Activated T-helper 1 cell treated with anti-CD3 and anti-CD28 coated beads, Interleukin-2, amount 50 U/mL, for 16 hours (primary cell): ENCODE measurements around the gene CDH13.

Source experiments
- DNase-seq, 2 donors: peaks; one replicate each; pipeline ENCODE4 v3.0.0-alpha.2; 2020; ENCODE audit warnings: low read depth in 1 of 2, low spot score in 1 of 2

CDH13 gene

DNA sequence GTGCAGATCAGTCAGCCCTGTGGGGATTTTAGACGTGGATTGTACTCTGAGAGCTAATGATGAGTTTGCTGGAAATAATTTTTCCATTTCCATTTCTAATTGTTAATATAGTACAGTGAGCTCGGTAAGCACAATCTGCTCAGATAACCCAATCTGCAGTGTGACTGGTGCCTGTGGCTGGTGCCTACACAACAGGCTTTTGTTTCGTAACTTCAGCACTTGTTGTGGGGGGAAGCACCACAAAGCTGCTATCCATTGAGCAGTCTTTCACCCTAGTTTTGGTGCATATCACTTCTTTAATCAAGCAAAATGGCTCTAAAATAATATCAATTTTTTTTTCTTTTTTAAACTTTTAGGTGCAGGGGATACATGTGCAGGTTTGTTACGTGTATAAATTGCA lies 646.1 kb downstream of the CDH13 start:
- DNase-seq, result no peak

DNA sequence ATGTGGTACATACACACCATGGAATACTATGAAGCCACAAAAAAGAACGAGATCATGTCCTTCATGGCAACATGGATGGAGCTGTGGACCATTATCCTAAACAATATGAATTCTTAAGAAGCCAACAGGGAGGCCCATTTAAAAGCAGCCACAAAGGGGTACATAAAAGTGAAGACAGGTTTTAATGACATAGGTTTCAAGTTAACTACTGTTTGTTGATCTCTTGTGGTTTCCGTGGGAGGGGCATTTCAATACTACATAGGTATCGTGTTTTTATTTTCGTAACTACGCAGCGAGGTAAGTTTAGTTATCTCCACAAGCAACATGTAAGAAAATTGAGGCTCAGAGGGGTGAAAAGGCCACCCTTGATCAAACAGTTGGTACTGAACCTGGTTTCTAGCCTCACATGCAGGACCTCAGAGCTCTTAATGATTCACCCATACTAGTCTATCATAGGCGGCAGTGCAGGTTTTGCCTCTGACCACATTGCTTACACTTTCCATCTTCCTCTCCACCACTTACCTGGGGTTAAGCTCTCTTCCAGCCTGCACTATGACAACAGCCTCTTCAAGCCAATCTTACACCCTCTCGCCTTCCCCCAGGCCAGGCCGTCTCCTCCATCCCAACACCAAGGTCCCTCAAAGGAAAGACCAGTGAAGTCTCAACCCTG lies 646.9 kb downstream of the CDH13 start:
- no peak for DNase-seq

DNA sequence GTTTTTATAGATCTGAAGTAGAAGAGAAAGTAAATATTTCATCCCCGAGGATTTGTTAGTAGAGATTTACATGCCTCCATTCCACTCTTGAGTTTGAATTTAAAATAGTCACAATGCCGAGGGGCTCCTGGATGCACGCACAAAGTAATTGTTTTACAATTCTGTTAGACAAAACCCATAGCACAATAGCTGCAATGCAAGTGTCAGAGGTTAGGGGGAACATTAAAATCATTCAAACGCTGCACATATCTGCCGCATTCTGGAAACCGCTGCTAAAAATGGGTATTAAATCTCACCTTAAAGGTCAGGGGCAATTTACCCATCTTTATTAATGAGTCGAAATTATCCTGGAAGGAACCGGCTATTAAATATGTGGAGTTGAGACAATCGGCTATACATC lies 652.5 kb downstream of the CDH13 start:
- DNase-seq, result no peak

DNA sequence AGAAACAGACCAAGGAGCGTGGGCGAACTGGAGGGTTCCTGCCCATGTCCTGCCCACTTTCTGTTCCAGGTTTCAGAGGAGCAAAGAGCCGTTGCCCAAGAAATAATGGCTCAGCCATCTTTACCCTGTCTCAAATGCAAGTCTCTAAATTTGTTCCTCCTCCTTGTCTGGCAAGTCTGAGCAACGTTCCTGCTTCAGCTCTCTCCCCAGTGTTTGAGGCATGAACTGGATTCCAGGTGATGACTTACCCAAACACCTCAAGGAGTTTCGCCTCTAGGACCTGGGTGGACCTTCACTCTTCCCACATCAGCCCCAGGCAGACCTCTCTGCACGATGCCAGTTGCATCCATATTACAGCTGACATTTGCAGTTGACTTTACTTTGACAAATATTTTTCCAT lies 659.2 kb downstream of the CDH13 start:
- DNase-seq, result no peak

DNA sequence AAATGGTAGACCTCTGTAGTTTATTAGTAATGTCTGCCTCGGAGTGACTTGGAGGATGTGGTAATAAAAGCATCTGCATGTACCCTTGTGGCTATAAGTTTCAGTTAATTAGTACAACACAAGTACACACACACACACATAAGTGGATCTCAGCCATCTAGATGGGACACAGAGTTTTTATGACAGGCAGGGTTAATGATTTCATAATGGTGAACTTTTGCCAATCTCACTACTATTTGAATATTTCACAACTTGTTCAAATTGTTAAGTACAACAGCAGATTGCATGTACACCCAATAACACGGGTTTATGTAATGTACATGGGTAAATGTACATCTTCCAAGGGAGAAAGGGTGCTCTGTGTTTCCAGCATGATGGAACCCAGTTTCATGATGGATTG lies 669.7 kb downstream of the CDH13 start:
- no peak for DNase-seq

DNA sequence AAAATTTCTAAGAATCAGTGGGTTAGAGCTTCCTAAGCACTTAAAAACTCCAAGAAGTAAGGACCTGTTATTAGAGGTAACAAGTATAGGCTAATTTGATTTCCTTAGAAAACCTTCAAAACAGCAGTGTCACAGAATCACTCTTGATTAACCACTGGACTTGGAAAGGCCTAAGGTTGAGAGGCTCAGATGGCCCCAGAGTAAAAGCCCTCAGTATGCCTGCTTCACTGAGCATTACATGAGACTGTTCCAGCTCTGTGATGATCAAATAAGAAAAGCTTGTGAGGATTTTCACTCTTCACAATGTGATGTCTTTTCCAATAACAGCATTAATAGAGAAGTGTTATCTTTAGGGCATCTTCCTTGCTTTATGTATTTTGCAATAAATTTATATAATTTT lies 671.8 kb downstream of the CDH13 start:
- no peak for DNase-seq

DNA sequence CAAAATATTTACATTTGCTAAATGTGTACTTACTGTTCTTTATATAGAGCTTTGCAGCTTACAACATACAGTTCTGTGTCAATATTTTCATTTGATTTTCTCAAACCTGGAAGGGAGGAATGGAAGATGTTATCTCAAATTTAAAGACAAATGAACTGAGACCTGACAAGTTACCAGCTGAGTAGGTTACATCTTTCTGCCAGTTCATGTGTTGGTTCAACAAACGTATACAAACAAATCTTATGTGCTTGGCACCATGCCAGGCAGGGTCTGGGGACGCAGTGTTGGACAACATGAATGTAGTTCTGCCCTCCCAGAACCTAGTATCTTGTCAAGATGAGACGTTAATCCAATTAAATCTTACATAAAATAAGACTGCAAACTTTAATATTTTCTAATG lies 673.6 kb downstream of the CDH13 start:
- DNase-seq, result no peak

DNA sequence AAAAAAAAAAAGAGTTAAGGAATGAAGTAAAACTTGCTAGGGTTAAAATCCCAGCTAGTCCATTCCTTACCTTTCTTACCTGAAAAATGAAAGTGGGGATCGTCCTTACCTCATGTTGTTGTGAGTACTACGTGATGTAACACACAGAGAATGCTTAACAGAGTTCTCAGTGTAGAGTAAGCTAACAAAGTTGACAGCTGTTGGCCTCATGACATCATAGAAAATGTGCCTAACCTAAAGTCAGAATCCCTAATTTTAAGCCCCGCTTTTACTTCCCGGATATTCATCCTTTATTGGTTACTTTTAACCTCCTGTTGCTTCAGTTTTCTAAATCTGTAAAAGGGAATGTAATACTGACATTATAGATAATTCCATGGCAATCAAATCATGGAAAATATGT lies 675.2 kb downstream of the CDH13 start:
- no peak for DNase-seq

DNA sequence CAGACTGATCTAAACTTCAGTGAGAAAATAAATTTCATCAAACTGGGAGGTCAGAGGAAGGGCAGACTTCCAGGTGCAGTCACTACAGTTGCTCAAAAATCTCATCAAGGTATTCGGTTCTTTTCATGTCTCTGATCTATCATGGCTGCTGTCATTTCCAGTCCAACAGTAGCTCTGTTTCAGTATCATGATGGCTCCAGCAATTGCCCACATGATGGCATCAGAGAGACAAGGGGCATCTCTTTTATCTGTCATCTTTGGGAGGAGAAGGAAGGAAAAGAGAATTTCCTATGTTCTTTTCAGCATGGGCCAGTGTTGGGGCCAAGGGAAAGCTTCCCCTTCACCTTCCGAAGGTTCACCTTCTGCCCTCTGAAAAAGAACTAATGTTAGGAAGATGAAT lies 676.1 kb downstream of the CDH13 start:
- DNase-seq, result no peak

DNA sequence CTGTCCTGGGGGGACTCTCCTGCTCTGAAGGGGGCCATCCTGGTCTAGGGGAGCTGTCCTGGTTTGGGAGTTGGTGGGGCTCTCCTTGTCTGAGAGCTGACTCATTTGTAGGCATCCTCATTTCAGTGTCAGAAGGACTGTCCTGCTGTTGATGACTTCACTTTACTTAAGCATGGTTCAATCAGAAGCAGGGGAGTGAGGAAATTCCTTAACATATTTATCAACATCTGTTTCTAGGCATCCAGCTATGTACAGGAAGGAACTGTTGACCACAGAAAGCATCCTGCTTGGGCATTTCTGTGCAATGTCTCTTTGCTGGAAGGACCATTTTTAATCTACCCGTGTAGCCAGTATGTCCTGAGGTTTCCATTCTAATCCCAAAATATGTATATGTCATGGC lies 678.3 kb downstream of the CDH13 start:
- no peak for DNase-seq

DNA sequence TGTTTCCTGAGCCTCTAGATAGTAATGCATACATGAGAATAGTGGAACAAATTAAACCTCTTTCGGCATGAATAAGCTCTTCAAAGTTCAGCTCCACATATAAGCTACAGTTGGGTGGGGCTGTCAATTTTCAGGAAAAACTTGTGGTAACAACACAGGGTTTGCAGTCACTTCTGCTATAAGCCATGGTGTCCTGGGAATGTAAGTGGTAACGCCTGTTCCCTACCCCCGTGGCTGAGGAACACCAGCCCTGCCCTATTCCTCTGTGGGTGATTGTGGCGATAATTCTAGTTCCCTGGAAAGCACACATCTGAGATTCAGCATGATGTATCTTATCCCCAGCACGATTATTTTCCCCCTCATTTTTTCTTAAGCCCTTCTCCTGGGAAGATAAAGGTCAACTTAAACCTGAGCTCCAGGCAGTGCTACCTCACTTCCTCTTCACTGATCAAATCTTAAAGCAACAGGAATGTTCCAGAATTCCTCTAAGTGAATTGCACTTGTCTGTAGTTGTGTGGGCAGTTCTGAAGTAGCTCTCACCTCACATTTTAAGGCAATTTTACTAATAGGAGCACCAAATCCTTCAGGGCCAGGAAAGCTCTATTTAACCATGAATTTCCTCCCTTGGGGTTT lies 680.3 kb downstream of the CDH13 start:
- DNase-seq, result no peak

DNA sequence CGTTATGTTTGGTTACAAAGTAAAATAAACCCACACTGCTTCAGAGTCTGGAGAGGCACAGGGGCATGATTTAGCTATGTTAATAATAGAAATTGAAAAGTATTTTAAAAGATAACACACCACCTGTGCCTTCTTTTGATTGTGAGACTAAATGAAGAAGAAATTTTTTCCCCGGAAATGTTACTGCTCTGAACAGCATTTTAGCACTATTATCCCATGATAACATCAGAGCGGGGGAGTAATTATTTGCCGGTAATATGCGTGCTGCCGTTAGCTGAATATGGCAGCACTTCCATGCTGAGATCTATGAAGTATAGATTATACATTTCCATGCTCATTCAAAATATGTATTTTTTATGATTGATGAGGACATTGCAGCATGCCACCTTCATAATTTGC lies 680.8 kb downstream of the CDH13 start:
- DNase-seq, result no peak

DNA sequence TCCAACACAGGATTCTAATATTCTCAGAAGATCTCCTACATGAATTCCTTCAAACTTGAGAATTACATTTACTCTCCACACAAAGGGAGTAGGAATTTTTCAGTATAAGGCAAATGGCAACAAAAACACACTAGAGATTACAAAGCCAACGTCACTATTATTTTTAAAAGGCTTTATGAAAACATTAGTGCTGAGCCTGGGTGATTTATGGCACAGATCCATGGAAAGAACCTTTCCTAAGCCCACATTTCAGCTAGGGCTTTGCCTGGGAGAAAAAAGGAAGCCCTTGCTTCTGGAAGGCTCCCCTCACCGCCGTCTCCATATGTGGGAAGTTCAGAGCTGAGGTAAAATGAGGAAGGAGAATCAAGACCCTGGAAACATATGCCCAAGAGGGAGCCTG lies 681.6 kb downstream of the CDH13 start:
- DNase-seq, result no peak

DNA sequence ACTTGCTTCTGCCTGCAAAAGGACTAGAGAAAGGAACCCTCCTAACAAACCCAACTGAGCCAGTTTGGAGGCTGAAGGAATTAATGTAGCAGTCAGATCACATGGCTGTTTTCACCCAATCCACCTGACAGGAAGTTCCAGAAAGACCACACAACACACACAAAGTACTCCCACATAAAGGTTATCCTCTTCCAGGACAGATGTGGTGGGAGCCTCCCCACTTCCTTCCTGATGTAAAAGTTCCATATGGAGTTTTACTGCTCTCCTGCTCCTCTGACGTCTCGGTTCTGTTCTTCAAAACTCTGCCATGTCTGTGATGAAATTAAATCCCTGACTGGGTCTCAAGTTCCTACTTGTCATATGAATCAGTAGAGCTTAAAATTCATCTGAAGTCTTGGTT lies 684.0 kb downstream of the CDH13 start:
- no peak for DNase-seq

DNA sequence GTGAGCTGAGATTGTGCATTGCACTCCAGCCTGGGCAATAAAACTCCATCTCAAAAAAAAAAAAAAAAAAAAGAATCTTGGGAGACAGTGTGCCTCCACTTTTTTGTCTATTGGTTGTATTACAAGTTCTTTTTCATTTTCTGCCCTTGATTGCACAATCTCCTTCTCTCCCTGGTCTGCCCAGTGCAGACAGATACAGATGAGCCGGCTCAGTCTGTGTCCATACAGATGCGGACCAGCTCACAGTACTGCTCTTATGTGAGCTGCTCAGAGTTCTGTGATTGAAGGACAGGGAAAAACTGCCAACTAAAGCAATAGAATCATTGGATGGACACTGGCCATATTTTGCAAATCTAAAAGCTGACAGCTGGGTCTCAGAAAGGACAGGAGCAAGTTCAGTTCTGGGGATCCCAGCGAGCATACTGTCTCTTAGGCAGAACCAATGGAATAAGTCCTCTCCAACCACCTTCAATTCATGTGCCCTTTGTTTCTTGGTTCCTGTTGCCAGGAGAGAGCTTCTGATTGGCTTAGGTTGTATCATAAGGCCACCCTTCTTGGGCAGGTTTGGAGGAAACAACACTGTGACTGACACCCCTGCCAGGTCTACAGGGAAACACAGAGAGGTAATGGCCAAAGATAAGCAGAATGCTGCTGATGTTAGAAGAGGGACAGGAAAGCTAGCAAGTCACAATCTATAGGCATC lies 685.4 kb downstream of the CDH13 start:
- DNase-seq, result no peak

DNA sequence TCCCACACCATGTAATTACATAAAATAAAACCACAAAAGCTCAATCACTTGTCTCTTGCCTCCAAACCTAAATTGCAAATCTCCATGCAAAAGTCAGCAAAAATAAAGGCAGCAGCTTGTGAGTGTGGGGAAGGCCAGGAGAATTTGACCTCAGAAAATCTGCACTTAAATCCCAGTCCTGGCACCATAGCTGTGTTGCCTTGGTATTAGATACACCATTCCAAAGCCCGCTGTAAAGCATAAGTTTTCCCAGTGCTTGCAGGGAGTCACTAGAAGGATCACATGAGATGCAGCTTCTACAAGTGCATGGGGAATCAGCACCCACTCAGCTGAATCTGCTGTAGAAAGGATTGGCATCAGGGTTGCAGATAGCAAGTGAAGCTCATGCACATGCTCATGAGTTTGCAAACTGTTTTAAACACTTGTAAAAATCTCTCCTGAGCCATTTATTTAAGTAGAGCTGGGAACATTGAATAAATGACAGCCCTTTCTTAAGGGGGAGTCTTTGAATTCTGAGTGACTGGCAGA lies 686.0 kb downstream of the CDH13 start:
- DNase-seq, result no peak

DNA sequence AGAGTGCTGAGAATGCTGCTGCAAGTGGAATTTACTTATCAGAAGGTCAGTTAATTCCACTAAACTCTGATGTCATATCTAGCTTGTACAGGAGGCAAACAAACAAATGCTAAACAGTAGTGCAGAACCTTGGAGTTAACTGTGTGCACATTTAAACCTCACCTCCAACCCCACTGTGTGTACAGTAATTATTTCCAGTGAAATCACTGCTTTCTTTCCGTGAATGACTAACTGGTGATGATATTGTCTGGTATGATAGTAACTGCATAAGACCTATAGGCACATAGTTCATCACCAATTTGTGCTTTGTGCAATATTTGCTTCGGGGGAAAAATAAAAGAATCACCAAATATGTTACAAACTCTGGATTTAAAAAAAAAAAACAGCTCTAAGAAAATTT lies 688.5 kb downstream of the CDH13 start:
- no peak for DNase-seq

DNA sequence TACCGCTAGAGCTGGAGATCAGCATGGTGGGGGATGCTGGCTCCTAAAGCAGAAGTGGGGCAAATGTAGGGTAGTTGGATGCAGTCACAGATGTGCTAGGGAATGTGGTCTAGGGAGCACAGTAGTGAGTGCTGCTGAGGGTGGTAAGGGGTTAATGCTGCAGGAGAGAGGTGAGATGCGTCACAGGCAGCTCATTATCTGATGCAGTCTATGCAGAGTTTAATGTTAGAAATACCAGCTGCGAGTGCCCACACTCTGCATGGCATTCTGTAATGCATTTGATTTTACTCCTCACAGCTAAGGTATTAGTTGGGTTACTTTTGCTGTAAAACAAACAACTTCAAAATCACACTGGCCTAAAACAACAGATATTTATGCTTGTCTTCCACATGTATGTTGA lies 689.7 kb downstream of the CDH13 start:
- no peak for DNase-seq

DNA sequence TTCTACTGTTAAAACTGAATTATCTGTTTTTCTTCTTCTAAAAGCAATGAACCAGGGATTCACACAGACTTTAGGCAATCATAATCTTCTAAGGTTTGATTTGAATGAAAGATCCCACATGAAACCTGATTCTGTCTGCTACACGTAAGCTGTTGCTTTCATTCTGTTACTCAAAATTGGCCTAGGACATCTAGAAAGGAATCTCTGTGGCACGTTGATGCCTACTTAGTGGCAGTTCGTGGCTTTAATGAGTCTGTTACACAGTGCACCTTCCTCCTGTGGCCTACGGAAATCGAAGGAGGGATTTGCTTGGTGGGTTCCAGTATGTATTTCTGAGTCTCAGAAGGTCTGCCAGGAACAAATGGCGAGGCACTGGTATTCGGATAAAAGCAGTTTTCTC lies 691.6 kb downstream of the CDH13 start:
- DNase-seq, result no peak

DNA sequence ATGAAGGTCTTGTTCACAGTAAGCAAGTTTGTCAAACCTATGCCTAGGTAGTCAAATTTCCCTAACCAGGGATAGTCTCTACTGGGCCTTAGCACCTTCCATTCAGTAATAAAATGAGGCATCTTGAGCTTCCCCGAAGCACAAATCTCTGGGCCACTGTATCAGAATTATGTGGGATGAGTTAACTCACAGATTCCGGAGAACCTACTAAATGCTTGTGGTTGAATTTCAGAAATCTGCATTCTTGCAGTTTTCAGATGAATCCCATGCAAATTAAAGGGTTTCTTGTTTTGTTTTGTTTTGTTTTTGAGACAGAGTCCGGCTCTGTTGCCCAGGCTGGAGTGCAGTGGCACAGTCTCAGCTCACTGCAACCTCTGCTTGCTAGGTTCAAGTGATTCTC lies 702.2 kb downstream of the CDH13 start:
- DNase-seq, result no peak

DNA sequence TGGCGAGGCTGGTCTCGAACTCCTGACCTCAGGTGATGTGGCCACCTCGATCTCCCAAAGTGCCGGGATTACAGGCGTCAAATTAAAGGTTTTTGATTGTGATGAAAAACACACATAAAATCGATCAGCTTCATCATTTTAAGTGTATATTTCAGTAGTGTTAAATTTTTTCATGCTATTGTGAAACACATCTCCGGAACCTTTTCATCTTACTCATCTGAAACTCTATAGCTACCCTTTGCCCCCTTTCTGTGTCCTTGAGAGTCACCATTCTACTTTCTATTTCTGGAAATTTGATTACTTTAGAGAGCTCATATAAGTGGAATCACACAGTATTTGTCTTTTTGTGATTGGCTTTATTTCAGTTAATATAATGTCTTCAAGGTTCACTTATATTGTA lies 702.7 kb downstream of the CDH13 start:
- no peak for DNase-seq

DNA sequence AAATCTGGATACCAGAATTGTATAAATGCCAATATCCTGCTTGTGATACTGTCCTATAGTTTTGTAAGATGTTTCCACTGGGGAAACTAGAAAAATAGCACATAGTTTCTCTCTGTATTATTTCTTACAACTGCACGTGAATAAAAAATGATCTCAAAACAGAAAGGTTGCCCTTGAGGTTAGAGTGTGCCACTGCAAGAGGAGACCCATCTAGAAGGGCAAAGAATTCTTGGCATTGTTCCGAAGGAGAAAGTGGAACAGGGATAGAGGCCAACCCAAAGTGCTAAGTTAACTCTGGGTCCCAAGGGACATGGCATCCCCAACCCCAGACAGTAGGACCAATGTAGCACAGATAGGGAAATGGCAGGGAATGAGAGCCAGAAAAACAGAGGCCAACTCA lies 703.5 kb downstream of the CDH13 start:
- DNase-seq, result no peak

DNA sequence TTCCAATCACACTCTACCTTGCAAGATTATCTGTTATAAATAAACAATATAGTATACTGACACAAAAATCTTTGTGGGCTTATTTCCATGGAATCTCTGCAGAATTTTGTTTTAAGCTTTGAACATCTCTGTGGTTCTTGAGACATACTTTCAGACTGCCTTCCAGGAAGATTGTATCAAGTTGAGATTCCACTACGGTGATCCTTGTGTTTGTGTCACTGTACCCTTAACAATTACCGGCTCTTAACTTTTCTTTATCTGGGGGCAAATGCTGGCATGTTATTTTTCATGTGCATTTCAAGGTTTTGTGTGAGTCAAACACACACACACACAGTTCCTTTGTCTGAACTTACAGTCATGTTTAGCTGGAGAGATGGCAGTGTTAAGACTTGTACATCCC lies 708.3 kb downstream of the CDH13 start:
- DNase-seq, result no peak
